DMS153 treated with DMSO at 0.1 percent for 48 hours (cell line): ENCODE data around the gene DPF3.

ENCODE experiments used
- DNase-seq: peaks from one replicate; lab custom pipeline; 2025; ENCODE audit not compliant: unreplicated experiment; lab: John Stamatoyannopoulos, UW

DPF3 gene

DNA sequence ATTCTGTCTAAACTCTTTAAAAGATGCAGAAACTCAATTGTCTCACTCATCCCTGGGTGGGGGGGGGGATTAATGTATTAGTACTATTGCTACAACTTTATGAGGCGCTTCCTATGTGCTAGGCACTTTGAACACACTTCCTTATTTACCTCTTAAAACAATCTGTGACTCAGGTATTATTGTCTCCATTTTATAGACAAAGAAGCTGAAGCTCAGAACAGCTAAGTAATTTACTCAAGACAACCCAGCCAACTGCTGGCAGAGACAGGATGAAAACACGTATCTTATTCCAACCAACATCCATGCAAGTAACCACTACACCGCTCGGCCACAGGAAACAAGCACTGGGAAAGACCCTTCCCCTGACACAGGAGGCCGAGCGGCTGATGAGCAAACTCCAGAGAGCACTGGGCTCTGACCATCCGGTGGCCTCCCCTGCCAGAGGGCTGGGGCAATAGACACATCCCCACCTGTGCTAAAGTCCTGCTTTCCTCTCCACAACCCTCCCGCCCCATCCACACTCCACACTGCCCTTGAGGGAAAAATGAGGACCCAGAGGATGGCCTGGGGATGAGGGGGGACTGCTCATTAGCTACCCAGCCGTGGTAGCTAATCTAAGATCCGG, 244.2 kb downstream of the DPF3 start:
- DNase-seq = no peak

DNA sequence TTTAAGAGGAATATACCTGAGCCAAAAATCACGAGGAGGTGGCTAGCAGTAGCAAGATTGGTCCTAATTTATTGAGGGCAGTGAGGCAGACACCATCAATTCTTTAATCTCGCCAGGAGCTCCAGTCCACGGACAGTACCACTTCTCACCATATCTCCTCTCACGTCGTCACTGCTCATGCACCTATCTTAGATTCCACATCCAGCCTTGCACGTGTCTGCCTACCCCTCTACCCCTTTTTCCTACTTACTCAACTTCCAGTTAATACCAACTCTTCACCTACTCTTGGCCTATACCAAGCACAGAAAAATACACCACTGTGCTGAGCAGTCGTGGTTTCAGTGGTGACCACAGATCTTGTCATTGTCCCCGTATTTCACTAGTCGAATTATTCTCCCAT, 246.1 kb downstream of the DPF3 start:
- no peak for DNase-seq

DNA sequence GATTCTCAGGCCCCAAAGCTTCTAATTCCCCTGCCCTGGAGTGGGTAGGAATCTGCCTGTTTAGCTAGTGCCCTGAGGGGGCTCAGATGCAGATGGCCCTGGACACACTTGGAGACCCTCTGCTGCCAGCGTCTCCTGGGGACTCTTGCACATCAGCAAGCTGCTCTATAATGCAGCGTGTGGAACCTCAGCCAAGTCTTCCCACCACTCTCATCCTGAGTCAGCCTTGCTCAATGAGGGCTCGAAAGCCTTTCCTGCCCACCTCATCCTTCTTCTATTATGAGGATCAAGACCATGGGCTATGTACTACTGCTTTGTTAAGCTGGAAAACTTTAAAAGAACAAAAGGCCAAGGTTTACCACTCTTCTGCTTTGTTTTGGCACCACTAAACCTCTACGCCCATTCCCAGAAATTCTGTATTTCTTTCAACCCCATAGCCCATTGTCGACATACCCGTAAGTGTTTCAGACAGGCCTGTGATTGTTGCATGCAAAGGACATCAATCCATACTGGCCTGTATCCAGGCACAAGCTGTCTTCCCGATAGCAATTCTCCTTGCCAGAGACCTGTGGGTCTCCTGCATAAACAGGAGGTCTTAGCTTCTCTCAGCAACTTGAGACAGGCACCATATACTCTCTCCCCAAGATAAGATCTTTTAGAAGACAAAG, 246.9 kb downstream of the DPF3 start:
- DNase-seq = no peak

DNA sequence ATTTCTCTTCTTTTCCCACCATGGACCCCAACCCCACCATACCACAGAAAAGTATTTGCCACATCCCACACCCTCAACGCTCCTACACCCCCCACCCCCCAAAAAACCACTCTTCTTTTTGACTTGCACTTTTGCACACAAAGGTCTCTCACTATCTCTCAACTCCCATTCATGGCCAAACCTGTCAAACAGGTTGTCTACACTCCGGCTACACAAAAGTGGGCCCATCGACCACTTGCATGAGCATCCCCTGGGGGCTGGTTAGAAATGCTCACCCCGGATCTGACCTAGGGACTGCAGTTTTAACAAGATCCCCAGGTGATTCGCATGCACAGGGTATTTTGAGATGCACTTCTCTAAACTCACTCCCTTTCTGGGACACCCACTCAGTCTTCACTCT, 248.2 kb downstream of the DPF3 start:
- no peak for DNase-seq

DNA sequence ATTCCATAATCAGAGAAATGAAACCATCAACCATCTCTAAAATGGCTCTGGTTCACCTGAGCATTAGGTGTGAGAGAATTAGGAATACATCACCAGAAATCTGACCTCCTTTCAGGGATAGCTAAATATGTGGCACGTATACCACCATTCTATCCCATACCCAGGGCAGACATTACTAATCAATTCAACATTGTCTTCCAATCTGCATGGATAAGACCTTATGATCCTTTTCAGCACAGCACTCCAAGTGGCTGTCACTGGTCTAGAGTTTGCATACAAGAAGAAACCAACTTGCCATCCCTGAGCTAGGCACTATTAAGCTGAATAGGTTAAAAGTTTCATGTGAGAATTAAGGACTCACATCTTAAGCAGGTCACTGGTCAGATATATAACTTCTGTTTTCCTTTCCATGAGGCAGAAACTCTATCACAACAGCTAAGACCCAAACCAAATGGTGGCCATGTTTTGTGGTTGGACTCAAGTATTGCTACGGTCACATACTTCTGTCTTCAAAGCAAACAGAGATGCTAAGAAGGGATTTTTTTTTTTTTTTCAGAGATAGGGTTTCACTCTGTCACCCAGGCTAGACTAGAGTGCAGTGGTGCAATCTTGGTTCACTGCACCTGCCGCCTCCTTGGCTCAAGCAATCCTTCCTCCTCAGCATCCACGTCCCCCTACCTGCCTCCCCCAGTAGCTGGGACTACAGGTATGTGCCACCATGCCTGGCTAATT, 249.0 kb downstream of the DPF3 start:
- DNase-seq = no peak

DNA sequence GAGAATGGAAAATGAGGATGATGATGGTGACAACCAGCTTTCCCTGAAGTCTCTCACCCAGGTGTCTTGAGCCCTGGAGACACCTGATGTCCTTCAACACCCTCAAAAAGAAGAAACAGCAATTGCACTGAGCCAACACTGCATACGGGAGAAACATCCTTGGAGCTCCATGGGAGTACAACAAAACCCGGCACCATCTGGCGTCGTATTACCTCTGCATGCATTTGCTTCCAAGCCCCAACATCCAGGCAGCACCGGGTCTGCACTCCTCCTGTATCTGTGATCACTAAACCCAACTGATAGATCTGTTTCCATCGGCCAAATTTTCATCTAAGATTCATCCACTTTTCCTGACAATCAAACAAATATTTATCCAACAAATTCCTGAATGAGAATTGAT, 249.9 kb downstream of the DPF3 start:
- no peak for DNase-seq

DNA sequence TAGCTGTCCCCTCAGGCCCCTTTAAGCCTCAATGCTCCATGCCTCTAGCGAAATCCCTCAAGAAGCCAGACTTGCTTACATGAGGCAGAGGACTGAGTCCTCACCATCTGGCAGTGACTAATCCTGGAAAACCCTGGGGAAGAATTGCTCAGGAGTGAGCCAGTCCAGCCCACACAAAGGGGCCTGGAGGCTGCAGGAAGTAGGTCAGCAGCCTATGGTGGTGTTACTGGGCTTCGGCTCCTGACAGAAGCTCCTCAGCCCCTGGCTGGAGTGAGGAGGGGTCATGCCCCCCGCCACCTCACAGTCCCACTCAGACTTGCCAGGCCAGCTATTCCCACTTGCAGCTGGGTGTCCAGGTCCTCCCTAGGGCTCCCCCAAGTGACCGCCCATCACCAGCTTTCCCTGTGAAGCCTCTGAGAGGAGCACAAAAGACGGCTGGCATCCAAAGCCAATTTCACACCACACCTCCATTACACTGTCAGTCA, 250.5 kb downstream of the DPF3 start:
- DNase-seq = no peak

DNA sequence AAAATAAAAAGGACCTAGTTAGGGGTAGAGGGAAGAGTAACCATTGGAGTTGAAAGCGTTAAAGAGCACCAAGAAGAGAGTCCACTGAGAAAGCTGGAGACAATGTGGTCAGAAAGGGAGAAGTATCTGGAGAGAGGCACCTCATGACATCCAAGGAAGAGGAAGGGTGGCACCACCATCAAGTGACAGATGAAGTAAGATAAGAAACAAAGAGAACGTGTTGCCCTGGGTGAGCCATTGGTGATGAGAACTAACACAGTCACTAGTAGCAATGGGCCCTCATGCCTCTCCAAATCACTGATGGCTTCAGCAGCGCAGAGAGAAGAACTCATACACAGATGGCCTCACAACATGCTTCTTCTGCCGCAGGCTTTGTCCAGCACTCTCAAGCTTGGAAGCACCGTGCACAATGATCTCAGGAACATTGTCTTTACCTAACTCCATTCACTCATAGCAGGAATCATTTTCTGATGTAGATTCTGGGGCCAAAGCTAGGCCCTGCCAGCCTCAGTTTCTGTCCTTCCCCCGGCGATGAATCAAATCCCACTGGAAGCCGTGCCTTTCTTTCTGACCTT, 252.9 kb downstream of the DPF3 start:
- DNase-seq = no peak

DNA sequence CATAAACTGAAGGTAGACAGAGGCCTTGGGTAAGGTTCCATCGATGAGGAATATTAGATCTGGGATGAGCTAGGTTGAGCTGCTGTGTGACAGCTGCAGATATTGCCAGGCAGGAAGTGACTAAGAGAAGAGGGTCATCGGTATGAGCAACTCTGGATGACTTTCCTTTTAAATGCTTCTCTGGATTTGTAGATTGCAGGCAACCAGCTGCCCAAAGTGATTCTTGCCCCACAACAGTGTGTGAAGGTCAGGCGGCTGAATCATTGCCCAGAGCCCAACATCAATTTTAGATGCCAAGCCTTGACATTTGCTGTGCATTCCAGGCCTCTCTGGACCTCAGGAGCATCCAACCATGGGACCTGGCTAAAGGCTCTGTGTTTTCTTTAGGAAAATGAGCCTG, 255.9 kb downstream of the DPF3 start:
- no peak for DNase-seq

DNA sequence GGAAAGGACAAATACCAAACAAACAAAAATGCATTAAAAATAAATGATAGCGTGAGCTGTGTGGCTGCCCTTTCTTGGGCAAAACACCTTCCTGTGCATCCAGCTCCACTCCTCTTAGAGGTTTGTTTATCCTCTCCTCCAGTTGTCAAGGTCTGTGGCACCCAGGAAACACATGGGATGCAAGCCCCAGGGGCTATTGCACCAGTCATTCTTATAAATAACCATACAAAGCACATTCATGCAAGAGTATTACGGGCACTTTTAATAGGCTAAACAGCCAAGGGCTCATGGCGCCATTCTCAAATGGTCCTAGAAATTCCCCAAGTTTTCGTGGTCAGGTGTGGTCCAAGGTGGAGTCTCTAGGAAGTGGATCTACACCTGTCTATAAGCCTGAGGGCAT, 257.0 kb downstream of the DPF3 start:
- DNase-seq = no peak

DNA sequence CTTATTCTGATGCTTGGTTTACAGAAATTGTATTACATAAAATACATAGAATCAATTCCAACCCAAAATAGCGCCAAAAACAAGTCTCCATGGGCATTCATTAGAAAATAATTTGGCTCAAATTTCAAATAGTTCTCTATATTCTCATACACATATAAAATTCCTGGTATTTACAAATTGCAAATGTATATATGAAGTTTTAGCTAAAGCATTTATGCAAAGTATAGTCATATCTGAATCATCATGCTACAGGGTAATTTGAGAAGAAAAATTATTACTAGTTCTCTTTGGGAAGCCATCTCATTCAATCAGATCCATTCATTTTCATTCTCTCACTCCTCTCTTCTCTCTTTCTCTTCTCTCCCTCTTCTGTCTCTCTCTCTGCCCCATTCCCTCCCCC, 257.8 kb downstream of the DPF3 start:
- no peak for DNase-seq

DNA sequence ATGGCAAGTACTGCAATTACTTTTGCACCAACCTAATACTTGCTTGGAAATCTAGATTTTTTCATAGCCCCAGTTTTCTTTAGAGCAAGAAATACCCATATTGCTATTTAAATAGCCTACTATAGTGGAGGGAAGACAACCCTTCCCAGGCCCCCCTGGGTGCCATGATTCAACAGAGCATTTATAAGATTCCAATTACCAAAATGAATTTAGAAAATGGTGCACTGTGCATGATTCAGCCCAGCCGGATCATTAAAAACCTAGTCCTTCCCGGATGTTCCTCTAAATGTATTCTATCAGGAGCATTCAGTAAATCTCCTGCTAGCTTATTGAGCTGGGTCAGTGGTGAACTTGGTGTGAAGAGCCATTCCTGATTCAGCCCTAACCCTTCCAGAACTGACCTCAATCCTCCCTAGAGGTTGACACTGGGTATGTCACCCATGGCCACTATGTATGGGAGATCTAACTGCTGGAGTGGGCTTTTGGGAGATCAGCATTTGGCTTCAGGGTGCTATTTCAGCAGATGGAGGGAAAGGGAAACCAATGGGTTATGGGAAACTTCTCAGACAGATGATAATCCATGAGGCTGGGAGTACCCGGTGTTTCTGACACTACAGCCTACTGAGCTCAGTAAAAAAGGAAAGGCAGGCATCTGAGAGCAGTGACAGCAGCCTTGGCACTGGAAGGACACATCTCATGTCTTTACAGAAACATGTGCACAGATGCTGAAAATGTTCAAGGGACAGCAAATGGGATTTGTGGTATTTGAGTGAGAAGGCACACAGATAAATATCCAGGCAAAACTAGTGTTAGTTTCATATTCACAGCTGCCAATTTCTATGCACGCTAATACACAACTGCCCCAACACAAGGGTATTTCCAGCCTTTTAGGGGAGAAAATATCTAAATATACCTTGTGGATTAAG, 258.9 kb downstream of the DPF3 start:
- no peak for DNase-seq

DNA sequence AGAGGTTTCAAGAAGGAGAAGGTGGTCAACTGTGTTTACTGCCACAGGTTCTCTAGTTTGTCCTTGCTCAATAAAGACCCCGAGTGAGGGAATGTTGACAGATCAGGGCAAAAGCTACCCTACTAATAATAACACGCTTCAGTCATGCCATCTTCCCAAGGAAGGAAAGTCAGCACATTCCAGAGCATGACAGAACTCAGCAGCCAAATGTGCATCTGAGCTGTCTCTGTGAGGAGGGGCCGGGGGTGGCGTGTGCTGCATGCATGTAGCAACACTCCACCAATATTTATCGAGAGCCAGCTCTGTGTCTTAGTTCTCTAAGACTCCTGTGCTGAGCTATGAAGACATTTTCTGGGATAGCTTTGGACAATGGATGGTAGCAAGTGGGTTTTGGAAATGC, 260.4 kb downstream of the DPF3 start:
- no peak for DNase-seq

DNA sequence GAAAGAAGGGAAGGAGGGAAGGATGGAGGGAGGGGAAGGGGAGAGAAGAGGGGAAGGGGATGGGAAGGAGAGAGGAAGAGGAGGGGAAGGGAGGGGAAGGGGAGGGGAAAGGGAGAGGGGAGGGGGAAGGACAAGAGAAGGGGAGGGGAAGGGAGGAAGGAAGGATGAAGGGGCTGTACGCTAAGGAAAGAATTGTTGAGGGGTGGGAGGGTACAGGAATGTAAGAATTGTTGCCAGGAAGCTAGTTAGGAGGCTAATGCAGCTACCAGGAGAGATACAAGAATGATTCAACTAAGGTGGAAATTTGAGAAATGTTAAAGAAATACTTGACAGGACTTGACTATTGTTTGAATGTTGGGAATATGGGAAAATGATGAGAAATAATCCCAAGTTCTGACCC, 261.2 kb downstream of the DPF3 start:
- no peak for DNase-seq

DNA sequence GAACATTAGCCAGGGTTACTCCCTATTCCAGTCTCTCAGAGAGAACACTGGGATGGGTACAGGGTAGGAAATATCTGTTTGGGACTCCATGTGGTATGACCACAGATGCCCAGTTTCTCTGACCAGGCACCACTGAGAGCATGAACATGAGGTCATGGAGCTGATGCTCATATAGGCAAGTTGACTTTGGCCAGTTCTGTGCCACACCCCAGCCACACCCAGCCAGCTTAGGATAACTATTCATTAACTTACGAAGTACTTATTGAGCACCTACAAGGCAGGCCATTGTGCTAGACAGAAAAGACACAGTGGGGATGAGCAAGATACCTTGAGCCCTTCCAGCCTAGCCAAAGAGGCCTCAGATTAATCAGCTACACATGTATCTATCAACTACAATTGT, 262.5 kb downstream of the DPF3 start:
- DNase-seq = no peak

DNA sequence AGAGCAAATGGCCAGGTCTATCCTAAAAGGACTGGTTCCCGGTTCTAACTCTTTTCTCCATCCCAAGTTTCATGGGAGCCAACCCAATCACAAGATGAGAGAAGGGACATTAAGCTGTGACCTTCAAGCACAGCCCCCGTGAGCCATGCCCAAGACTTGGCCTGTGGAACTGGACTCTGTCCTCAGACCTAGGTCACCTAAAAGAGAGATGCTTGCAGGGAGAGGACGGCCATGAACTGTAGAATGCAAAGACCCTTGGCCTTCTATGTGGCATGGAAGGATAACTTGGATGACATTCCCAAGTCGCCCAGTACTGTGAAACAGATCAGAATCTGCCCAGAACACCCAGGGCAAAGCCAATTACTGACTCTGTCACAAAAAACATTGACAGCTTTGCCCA, 263.5 kb downstream of the DPF3 start:
- DNase-seq = no peak

DNA sequence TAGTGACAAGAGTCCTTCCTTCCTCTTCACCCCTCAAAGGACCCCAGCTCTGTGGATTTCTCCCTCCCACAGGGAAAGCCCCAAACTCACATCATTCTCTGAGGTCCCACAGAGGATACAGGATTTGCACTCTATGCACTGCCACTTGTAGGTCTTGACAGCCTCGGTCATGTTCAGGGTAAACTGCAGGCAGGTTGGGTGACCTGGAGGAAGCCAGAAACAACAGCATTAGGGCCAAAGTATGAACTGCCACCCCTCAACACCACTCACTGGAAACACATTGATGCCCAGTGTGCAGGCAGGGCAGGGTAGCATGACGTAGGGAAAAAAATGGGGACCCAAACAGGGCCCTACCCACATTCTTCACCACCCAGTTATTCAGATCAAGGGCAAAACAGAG, 264.4 kb downstream of the DPF3 start:
- no peak for DNase-seq

DNA sequence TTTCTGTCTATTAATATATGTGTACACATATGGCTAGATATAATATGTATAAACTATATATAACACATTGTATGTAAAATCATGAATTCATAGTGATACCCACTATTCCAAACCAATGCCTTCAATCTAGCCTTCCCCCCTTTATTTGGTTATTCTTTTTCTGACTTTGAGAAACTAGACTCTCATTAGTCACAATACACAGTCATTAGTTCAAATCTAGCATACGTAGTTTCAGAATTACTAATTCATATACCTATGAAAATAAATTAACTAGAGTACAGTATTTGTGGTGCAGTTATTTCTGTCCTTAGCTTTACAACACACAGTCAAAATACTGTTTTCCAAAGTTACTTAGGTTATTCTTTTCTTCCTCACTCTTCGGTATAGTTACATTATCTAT, 268.2 kb downstream of the DPF3 start:
- no peak for DNase-seq

DNA sequence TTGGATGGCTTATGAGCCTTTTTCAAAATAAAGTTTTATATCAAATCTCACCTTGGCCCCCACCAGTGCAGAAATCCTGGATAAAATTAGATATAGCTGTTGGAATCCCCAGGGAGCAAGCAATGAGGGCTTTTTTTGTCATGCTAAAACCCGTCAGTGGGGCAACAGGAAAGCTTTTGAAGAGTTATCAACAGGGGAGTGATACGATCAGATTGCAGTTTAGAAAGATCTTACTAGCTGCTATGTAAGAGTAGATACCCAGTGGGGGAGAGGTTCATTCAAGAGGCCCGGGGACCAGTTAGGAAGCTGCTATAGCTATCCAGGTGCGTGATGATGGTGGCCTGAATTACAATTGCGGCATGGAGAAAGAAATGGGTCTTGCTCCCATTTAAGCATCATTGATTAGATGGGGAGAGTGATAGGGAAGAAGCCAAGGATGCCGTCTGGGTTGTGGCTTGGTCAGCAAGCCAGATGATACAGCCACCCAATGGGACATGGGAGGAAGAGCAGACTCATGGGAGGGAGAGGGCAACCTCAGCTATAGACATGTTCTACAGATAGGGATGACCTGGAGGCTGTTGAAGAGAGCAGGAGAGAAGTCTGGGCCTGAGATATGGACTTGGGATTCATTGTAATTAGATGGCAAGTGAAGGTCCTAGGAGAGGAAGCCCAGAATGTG, 272.4 kb downstream of the DPF3 start:
- no peak for DNase-seq

DNA sequence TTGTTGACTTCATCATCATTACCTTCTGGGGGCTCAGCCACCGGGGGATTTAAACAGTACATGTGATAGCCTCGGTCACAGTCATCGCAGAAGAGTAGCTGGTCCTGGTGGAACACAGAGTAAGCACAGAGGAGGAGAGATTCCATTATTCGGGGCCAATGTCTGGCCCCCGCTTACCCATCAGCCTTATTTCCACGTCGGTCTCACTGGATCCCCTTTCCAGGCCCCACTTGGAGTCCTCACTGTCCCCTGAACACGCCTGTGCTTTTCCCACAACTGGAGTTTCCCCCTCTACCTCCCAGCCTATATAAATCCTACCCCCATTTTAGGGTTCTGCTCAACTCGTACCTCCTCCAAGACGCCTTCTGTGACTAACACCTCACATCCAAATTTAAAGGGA, 274.0 kb downstream of the DPF3 start:
- DNase-seq = no peak
